LHCN-M2 (cell line): ENCODE data around the gene TRMT112. TPM values are rescaled to one million over a fixed set of nuclear protein-coding genes. Genes with fewer than 3 reads are reported as not detected.
A peak's percentile ranks its signal among the peaks of the same experiment; 100 is the strongest.

ENCODE experiments used
- DNase-seq: peaks from one replicate; pipeline ENCODE4 v3.0.0-alpha.2; 2012; ENCODE audit warnings: low read depth
- total RNA-seq: library from RNA; depleted of rRNA; stranded (reverse); fragments of >200 nt; gene quantifications from 2 replicates; pipeline ENCODE4 v1.2.3, GENCODE V29; 2014

Gene TRMT112
- total RNA-seq, 1 experiment from 2014 or later: 261 TPM

- DNase-seq: no peak
These were observed 33.8 kb upstream of the TRMT112 start for GRCh38 chr11:64351136-64351631.

- no peak for DNase-seq
These were observed 32.0 kb upstream of the TRMT112 start for GRCh38 chr11:64349404-64349803.

- DNase-seq: no peak
These were observed 31.6 kb upstream of the TRMT112 start for GRCh38 chr11:64349025-64349387.

GRCh38 chr11:64348383-64349024 is 31.1 kb upstream of the TRMT112 start:
- peak; percentile 48 for DNase-seq

GRCh38 chr11:64347193-64347867 is 30.0 kb upstream of the TRMT112 start:
- DNase-seq: no peak

GRCh38 chr11:64344787-64345186 is 27.4 kb upstream of the TRMT112 start:
- DNase-seq: no peak

GRCh38 chr11:64343767-64344559 is 26.6 kb upstream of the TRMT112 start:
- no peak for DNase-seq

GRCh38 chr11:64342869-64343745 is 25.7 kb upstream of the TRMT112 start:
- DNase-seq: no peak

GRCh38 chr11:64341851-64342791 is 24.8 kb upstream of the TRMT112 start:
- peak; percentile 72 for DNase-seq

- no peak for DNase-seq
These were observed 24.1 kb upstream of the TRMT112 start for GRCh38 chr11:64341429-64341828.

- no peak for DNase-seq
These were observed 23.4 kb upstream of the TRMT112 start for GRCh38 chr11:64340671-64341335.

GRCh38 chr11:64339754-64340408 is 22.5 kb upstream of the TRMT112 start, which contains the start of gene CCDC88B:
Gene CCDC88B (plus strand): TSS chr11:64340204. CDS start chr11:64340267, 63 bp downstream.
- no peak for DNase-seq

- no peak for DNase-seq
These were observed 21.9 kb upstream of the TRMT112 start for GRCh38 chr11:64339286-64339685.

- DNase-seq: no peak
These were observed 21.4 kb upstream of the TRMT112 start for GRCh38 chr11:64338716-64339115.

GRCh38 chr11:64337538-64338249 is 20.3 kb upstream of the TRMT112 start:
- no peak for DNase-seq

GRCh38 chr11:64334764-64335735 is 17.7 kb upstream of the TRMT112 start:
- DNase-seq: peak; percentile 96

GRCh38 chr11:64333556-64333955 is 16.2 kb upstream of the TRMT112 start:
- no peak for DNase-seq
